Activated B cell treated with CpG ODN at 0.5 μM for 24 hours (primary cell): ENCODE results near the gene KCNMA1. TPM values are rescaled to one million over a fixed set of nuclear protein-coding genes. Genes with fewer than 3 reads are reported as not detected.

Experiments
- ATAC-seq: fragments of 200-7000 bp; cut with Tn5 transposase; one replicate; pipeline ENCODE4 v1.10.0; 2021; ENCODE audit warnings: low read depth, mild to moderate bottlenecking, moderate library complexity
- CTCF ChIA-PET: fragments of 350-600 bp; sonication (Branson Sonifier 250); formaldehyde crosslinking; loops from one replicate; lab custom pipeline; 2021; ENCODE audit warnings: antibody characterized with exemption; lab: Charles Lee
- POLR2A ChIA-PET: fragments of 350-600 bp; sonication (Branson Sonifier 250); formaldehyde crosslinking; loops from one replicate; lab custom pipeline; 2021; ENCODE audit warnings: antibody characterized with exemption; lab: Charles Lee
- DNase-seq: peaks from one replicate; pipeline ENCODE4 v3.0.0; 2022
- H3K27ac Mint-ChIP-seq: one replicate; pipeline ENCODE4 v1.8.0; 2020; ENCODE audit warnings: mixed read lengths
- H3K27me3 Mint-ChIP-seq: one replicate; pipeline ENCODE4 v1.8.0; 2021; ENCODE audit warnings: mixed read lengths
- H3K36me3 Mint-ChIP-seq: one replicate; pipeline ENCODE4 v1.8.0; 2021; ENCODE audit warnings: low read depth, mixed read lengths
- H3K4me1 Mint-ChIP-seq: one replicate; pipeline ENCODE4 v1.8.0; 2021; ENCODE audit warnings: mixed read lengths
- H3K4me3 Mint-ChIP-seq: one replicate; pipeline ENCODE4 v1.8.0; 2020; ENCODE audit warnings: mild to moderate bottlenecking, mixed read lengths
- H3K9me3 Mint-ChIP-seq: one replicate; pipeline ENCODE4 v1.8.0; 2020; ENCODE audit warnings: mixed read lengths
- intact Hi-C: fragments of 100-400 bp; cut with micrococcal nuclease; formaldehyde crosslinking; loops from one replicate; pipeline ENCODE4 v1.15.1; 2024
- total RNA-seq: library from RNA; stranded (reverse); gene quantifications from 2 replicates; pipeline ENCODE4 v1.2.3, GENCODE V29; 2022
- TF ChIP-seq, protein P1 (sequence below): fragments of 200-600 bp; IDR thresholded peaks from one replicate; pipeline ENCODE4 v1.8.0; 2022; ENCODE audit warnings: antibody characterized with exemption, mild to moderate bottlenecking

The KCNMA1 gene
- total RNA-seq, 1 donor from 2014 or later = 3.7 TPM

DNA sequence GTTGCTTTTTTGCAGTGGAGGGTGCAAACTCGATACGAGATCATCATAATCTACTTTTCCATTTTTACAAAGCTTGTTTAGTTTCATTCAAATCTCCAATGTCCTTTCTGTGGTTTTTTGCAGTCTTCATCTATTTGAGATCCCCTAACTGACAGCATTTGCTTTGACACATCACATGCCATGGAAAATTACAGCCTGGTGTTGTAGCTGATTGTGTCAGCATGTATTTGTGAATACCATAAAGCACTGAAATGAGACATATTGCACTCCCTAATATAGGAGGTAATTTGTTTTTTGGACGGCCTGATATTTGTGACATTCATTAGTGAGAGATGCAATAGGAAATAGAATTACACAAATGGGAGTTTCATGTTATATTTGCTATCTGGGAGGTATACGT lies 620.8 kb downstream of the KCNMA1 start:
- H3K36me3 Mint-ChIP-seq = no peaks in the 10 kb centered on the region
- TF ChIP-seq, protein P1, sequence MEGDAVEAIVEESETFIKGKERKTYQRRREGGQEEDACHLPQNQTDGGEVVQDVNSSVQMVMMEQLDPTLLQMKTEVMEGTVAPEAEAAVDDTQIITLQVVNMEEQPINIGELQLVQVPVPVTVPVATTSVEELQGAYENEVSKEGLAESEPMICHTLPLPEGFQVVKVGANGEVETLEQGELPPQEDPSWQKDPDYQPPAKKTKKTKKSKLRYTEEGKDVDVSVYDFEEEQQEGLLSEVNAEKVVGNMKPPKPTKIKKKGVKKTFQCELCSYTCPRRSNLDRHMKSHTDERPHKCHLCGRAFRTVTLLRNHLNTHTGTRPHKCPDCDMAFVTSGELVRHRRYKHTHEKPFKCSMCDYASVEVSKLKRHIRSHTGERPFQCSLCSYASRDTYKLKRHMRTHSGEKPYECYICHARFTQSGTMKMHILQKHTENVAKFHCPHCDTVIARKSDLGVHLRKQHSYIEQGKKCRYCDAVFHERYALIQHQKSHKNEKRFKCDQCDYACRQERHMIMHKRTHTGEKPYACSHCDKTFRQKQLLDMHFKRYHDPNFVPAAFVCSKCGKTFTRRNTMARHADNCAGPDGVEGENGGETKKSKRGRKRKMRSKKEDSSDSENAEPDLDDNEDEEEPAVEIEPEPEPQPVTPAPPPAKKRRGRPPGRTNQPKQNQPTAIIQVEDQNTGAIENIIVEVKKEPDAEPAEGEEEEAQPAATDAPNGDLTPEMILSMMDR = no peak
- no peak for DNase-seq
- ATAC-seq = no peak
- POLR2A ChIA-PET = no interaction called here
- H3K4me3 Mint-ChIP-seq = no peak overlapping the region
- CTCF ChIA-PET = no interaction called here
- peaks cover 3% of the 10 kb centered on the region for H3K4me1 Mint-ChIP-seq
- no peaks in the 10 kb centered on the region for H3K9me3 Mint-ChIP-seq
- intact Hi-C loops = no loop called here
- no peaks in the 10 kb centered on the region for H3K27me3 Mint-ChIP-seq
- no peak overlapping the region for H3K27ac Mint-ChIP-seq

DNA sequence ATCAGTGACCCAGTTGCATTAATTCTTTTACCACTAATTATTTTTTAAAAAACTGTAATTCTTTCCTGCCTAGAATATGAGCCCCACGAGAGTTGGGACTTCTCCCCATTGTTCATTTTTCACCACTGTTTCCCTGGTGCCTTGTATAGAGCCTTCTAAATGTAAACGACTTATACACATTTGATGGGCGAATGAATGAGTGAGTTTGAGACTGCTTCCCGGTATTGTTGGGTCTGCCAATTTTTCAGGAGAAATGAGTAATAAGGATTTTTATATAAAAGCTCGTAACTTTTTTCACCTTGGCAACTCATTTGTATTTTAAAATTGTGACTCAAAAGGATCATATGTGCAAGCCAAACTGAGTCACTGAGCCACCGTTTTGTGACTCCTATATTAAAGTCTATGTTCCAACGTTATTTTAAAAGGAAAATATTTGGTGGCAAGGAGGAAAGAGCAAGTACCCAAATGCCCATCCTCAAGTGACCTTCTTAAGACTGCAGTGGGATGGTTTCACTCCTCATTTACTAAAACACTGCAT lies 621.3 kb downstream of the KCNMA1 start:
- H3K27ac Mint-ChIP-seq = no peak overlapping the region
- H3K36me3 Mint-ChIP-seq = no peaks in the 10 kb centered on the region
- no peaks in the 10 kb centered on the region for H3K9me3 Mint-ChIP-seq
- no peak overlapping the region for H3K4me3 Mint-ChIP-seq
- CTCF ChIA-PET = no interaction called here
- intact Hi-C loops = no loop called here
- no peaks in the 10 kb centered on the region for H3K27me3 Mint-ChIP-seq
- POLR2A ChIA-PET = no interaction called here
- DNase-seq (no peak), ATAC-seq (no peak)
- TF ChIP-seq, protein P1 = no peak
- peaks cover 3% of the 10 kb centered on the region for H3K4me1 Mint-ChIP-seq

DNA sequence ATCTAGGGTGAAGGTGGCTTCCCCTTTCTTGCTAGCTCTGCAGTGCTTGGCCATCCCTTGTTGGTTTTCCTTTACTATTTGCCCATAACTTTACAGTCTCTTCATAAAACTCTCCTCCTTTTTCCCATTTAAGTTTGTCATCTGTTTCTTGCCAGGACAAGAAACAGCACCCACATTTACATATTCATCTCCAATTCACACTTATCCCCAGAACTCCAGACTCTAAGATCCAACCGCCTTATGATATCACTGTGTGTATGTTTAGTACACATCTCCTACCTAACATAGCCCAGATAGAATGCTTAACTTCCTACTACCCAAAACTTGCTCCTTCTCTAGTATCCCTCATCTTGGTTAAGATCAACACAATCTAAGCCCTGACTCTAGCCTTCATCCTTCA lies 622.2 kb downstream of the KCNMA1 start:
- no peaks in the 10 kb centered on the region for H3K27me3 Mint-ChIP-seq
- TF ChIP-seq, protein P1 = no peak
- no peaks in the 10 kb centered on the region for H3K9me3 Mint-ChIP-seq
- intact Hi-C loops = no loop called here
- POLR2A ChIA-PET = no interaction called here
- ATAC-seq (no peak), DNase-seq (no peak)
- H3K4me3 Mint-ChIP-seq = no peak overlapping the region
- no peak overlapping the region for H3K27ac Mint-ChIP-seq
- H3K36me3 Mint-ChIP-seq = no peaks in the 10 kb centered on the region
- CTCF ChIA-PET = no interaction called here
- peaks cover 10% of the 10 kb centered on the region for H3K4me1 Mint-ChIP-seq

DNA sequence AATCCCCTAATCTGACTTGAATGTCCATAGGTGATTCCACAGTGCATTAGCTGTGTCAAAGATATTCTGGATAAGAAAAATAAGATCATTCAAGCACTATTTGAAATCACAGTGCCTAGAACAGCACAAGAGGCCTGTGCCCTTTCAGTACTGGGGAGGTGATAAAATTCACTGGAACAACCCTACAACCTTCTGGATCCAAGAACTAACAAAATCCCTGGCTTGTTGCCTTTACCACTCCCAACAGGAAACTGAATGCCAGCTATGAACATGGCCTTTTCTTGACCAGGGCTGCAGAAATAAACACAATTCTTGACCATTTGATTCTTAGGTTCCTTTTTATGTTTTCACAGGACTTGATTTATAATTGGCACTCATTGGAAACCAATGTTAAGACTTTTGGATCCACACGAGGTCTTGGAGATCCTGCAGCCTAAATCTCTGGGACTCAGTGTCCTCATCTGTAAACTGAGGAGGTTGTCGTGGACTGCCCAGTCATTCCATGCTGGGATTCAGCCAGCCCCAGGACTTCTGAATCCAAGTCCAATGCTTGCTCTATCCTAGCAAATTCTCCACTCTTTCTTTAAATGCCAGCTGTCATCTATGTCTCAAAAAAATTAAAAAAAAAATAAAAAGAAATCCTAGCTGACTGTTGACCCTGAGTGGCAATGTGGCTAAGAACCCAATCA lies 624.7 kb downstream of the KCNMA1 start:
- ATAC-seq = no peak
- Mint-ChIP-seq H3K27ac (no peak overlapping the region), H3K36me3 (no peaks in the 10 kb centered on the region), H3K9me3 (no peaks in the 10 kb centered on the region), H3K4me1 (peaks cover 29% of the 10 kb centered on the region), H3K4me3 (no peak overlapping the region), H3K27me3 (no peaks in the 10 kb centered on the region)
- CTCF ChIA-PET = interaction anchor here (0.7 to 1.2 kb wide), 2 partner anchors 8 to 598 kb away, joined by 3 read pairs; no protein-coding TSS in a partner anchor
- no peak for DNase-seq
- intact Hi-C loops = no loop called here
- TF ChIP-seq, protein P1 = no peak
- POLR2A ChIA-PET = no interaction called here

DNA sequence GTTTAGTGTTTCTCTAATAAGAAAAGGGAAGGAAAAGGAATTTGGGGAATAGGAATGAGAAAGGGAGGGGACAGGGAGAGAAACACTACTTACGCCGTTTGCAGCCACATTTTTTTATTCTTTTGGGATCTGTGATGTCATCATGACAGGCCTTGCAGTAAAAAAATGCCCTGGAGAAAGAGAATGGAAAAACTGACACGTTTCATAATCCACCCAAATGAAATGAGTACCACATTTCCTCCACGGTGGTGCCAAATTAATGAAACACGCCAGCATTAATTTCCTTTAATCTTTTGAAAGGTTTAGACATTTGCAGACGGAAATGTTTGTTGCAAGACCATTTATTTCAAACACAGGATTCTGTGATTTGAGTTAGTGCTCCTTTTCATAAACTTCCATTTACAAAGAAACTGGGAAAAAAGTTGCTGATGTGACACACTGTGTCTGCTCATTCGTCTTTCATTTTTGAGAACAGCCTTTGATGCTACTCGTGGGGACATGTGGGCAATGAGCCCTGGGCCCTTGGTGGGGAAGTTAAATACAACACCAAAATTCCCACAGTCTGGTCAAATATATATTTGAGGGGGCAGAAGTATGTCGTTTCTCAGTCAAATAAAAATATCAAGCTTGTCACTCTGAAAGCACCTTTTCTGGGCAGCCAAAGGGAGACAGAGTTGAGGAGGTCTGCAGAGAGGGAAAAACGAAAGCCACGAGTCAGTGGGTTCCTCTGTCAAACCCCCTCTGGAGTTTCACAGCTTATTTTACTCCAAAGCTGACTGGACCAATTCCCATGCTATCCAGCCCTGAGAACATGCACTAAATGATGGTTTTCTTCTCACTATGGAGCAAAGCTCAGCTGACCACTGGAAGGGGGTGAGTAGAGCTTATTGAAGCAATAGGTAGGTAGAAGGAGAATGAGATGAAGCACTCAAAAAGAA lies 625.5 kb downstream of the KCNMA1 start:
- intact Hi-C loops = no loop called here
- ChIA-PET CTCF (no interaction called here), POLR2A (no interaction called here)
- Mint-ChIP-seq H3K4me1 (peaks cover 32% of the 10 kb centered on the region), H3K27me3 (no peaks in the 10 kb centered on the region), H3K4me3 (no peak overlapping the region), H3K9me3 (no peaks in the 10 kb centered on the region), H3K36me3 (no peaks in the 10 kb centered on the region), H3K27ac (no peak overlapping the region)
- no peak for ATAC-seq
- TF ChIP-seq, protein P1 = no peak
- no peak for DNase-seq
